Midbrain (tissue), 1 donor: ENCODE data around the gene BTRC.

Experiments
- DNase-seq: peaks from one replicate; lab custom pipeline; 2025; lab: John Stamatoyannopoulos, UW

The BTRC gene

DNA sequence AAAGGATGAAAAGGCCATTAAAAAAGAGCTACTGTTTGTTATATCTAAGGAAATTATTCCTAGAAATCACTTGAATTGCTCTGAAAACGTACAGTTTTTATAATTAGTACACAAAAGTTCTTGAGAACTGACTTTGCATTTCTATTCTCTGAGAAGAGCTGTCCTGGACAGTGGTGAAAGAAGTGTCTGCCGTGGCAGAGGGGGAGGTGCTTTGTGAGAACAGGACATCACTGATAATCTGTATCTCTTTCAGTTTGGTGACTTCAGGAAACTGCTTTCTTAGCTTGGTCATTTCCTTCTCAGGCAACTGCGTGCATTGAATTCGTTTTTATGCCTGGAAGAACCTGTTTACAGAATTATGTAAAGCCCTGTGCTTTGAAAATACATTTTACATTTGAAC is 182.0 kb downstream of the BTRC start:
- no peak for DNase-seq

DNA sequence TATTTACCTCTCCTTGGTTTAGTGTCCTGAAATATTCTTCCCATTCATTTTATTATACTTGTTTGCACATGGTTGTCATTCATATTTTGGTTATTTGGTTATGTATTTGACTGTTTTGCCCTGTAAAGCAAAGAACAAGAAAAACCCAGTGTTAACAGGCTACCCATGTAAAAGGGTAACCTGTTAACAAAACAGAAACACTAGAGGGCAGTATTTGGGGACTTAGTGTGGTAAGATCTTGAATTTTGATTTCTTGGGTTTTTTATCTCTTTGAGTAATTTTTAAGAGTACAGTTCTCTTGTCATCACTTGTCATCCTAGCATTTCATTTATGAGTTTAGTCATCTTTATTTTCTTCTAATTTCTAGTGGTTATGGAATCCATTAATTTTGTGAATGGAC is 182.8 kb downstream of the BTRC start:
- no peak for DNase-seq

DNA sequence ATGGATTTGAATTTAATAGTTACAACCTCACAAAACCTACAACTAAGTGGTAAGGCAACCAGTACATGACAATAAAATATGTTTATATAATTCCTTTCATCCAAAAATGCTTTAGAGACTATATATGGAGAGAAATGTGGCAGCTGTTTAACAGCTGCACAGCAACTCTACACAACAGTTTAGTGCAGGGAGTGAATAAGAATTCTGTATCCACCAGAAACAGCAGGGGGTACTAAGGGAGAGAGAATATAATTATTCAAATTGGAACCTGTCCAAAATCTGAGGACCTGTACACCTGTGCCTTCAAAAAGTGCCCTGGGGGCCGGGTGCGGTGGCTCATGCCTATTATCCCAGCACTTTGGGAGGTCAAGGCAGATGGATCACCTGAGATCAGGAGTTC is 184.5 kb downstream of the BTRC start:
- DNase-seq = no peak

DNA sequence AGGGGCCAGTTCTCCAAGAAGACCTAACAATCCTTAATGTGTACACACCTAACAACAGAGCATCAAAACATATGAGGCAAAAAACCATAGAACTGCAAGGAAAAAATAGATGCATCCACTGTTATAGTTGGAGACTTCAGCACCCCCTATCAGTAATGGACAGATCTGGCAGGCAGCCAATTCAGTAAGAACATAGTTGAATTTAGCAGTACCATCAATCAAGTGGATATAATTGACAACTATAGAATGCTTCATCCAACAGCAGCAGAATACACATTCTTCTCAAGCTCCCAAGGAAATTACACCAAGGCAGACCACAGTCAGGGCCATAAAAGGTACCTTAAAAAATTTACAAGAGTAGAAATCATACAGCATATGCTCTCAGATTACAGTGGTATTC is 191.9 kb downstream of the BTRC start:
- no peak for DNase-seq

DNA sequence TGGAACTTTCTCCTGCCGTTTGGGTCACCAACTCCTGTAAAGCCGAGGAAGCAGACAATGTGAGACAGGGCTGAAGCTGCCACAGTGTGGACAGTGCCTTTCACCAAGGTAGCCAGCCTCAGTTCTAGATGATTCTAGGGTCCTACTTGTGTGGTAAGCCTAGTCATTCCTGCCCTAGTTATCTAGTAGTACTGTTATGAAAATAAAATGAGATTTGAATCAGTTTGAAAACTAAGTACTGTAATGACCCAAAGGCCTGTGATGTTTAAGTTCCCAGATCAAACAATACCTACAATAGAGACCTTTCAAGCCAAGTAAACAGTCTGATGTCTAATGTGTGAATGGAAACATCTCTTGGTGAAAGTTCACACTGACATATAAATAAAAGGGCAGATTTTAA is 197.0 kb downstream of the BTRC start:
- DNase-seq = no peak

DNA sequence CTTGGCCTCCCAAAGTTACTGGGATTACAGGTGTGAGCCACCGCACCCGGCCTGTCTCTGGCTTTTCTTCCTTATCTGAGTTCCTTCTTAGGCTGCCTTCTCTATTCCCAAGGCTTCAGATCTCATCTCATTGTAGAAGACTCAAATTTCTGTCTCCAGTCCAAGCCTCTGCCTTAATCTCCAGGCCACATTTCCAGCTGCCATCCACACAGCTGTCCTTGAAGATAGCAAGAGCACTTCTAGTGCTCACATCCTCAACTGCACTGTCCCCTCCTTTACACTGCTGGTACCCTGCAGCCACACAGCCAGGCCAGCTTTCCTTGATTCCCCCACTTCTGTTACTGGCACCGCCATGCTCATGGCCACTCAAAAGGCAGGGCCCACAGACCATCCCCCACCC is 198.5 kb downstream of the BTRC start:
- DNase-seq = no peak

DNA sequence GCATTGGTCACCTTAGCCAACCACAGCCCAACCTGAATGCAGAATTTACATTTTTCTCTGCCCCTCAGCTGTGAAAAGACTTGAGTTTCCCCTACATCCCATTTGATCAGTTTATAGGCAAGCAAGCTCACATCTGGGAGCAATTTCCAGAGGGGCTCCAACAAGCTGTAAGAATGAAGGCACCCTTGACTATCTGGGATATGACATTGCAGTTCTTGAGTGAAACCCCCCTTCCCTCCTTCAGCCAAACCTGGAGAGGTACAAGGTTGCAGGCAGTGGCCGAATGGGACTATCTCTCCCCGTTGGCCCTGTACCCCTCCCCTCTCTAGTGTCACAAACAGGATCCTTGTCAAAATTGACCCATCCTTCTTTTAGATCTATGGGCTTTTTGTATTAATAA is 203.6 kb downstream of the BTRC start:
- DNase-seq = no peak

DNA sequence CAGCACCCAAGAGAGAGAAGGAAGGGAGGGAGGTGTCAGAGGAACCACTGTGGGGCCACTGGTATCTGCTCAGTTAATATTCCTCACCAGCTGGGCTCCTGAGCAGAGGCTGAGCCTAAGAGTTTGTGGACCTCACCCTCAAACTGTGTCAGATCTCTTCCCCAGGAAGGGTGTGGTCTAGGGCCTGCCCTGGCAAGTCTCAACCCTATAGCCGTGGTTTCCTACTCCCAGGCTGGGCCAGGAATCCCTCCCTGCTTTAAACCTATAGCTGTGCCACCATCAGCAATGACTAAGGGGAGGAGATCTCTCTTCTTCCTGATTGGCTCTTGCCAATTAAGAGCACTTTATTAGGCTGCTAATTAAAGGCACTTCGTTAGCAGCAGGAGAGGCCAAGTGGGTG is 204.2 kb downstream of the BTRC start:
- DNase-seq = no peak

DNA sequence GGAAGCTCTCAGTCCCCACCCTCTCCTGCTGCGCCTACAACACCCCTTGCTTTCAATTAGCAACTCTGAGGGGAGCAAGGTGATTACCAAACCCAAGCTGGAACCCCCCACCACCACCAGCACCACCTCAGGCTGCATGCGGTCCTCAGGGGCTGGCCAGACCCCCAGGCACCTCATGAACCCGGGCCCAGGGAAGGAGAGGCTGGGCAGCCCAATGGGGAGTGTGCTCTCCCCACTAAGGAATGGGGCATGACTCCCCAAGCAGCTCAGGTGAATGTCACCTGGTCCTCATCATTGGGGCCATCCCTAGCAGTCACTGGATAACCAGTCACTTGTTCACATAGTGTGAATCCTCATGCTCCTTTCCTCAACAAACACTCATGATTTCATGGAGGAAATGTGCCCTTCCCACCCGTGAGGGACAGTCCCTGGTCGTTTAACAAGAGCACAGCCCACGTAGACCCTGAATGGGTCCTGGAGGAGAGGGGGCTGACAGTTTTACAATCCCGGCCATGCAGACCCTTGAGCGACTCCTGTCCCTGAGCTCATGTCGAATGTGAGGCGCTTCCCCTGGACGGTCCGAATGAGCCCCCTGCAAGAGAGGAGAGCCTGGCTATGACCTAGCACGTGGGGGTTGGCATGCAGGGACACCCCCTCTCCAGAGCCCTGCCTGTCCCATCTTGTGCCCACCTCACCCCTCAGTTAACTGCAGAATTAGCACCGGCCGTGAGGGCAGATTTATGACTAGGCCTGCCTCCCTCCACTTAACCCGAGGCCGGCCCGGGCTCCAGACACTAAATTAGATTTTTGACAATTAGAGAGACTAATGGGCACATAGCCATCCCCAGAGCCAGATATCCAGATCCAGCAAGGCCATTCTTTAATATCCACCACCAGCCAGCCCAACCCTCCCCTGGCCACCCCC is 205.0 kb downstream of the BTRC start:
- no peak for DNase-seq

DNA sequence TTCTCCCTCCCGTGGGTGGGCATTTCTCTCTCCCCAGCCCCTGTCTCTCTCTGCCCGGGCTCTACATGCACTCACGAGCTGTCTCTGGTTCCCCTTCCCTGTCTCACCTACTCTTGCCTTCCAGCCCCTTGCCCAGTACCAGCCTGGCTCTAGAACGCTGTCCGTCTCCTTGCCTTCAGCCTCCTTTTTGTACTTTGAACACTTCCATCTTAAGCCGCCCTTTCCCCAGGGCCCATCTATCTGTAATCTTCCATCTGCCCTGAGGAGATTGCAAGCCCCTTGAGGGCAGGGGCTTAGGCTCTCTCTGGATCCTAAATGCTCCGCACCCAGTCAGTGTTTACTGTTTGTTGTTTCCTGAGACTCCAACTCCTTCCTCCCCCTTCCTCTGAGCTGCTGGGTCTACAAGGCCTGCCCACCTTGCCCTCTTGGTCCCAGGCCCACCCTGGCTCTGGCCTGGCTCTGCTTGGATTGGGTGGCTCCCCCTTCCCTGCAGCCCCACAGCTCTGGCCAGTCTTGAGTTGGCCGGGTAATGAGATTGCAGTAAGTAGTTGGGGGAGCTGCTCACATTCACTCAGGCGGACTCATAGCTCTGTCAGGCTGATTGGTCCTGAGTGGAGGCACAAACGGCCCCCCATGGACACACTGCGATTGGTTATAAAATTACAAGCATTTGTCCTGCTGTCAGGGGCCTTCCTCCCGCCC is 205.8 kb downstream of the BTRC start:
- no peak for DNase-seq

DNA sequence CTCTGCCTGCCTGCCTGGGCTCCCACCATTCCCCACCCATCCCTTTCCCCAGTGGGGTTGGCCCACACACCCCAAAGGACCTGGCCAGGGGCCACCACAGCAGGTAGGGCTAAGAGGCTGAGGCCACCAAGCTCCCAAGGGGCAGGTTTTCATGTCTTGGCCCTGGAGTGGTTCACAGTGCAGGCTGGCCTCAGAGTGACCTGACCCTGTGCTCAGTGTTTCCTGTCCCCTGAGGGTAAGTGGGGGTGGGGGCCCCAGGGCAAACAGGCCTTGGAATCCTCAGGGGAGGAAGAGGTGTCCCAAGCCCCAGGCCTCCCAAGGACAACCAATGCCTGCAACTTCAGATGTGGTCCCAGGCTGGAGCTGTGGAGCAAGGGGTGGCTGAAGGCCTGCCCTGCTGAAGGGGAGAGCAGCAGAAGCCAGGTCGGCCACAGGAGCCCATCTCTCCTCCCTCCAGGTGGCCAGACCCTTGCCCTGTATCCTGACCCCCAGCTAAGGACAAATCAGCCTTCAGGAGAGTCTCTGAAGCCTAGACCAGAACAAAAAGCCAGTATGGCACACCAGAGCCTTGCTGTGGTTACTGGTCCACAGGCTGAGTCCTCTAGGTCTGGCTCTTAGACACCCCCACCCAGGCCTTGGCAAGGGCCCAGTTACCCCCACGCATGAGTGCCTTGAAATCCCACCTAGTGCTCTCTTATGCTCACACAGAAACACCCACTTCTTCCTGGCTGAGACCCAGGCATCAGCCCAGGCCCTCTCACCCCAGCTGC is 206.5 kb downstream of the BTRC start:
- no peak for DNase-seq

DNA sequence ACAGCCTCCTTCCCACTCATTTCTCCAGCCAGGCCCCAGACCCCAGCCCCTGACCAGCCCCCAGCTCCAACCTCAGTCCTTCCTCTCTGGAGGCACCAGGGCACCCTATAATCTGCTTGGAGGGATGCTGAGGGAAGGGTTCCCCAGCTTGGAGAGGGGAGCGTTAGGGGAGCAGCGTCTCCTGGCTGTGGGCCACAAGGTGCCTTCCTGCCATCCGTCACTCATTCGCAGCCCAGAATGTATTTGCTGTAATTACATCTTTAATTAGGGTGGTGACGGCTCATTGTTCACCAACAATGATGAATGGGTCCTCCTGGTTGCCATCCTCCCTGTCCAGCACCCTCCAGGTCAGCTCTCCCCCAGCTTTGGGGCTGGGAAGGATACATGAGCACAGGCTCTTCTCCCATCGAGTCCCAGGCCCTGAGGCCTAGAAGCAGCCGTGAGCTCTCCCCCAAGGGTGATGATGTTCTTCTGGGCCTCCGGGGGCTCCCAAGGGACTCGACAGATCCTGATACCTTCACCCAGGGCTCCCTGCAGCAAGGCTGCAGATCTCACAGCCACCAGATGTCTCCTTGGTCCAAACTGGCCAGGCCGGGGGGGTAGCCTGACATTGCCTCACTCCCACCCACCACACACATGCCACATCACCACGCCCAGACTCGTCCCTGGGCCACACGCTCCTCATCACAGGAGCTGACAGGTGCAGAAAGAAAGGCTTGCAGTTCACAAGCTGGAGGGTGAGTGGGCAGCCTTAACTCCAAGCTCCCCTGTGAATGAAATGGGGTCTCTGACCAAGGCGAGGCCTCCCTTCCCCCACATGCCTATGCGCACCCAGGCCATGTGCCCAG is 207.3 kb downstream of the BTRC start:
- no peak for DNase-seq

DNA sequence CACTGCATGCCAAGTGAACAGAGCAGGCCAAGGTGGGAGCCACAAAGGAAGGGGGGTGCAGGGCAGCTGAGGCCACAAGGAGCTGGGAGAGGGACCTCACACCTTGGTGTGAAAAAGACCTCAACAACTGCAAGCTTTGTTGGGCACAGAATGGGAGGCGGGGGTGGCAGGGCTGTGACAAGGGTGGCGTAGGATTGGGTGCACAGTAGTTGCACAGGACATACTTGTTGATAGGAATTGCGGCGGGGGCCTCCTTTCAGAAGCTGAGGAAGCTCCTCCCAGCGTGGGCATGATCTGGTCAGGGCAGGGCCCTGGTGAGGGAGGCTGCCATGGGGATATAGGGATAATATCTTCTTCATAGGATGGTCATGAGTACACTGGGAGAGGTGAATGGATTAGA is 208.3 kb downstream of the BTRC start:
- no peak for DNase-seq

DNA sequence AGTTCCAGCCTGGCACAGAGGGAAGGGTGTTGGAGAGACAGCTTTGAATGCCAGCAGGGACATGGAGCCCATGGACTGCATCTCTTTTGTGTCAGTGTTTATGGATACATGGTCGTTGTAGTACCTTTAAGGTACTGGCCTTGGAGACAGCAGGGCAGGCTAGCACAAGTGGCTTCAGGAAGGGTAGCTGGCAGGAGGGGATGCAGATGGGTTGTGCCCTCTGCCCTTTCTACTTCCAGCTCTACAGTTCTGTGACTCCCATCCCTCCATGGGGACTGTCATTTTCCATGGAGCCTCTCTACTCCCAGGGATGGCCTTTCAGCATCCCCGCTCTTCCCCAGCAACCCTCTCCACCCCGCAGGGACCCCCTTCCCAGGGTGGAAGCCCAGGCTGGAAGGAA is 209.0 kb downstream of the BTRC start:
- no peak for DNase-seq

DNA sequence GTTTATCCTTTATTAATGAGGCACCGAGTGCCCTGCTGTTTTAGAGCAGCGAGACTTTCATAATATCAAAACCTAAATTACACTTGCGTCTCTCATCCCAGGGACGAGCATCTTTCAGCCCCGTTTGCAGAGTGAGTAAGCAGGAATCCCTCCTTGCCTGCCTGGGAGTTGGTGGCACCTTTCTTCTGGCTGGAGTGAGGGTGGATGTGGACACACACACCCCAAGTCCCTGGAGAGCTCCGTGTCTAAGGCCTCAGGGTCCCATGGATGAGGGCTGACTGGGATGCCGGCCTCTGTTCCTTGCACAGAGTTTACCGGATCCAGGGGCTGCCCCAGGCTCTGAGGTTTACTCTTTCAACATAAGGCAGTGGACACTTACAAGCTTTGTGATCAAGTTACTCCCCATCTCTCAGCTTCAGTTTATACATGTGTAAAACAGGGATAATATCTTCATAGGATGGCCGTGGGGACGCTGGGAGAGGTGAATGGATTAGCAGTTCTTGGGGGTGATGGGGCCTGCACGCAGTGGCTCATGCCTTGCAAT is 209.6 kb downstream of the BTRC start:
- no peak for DNase-seq

DNA sequence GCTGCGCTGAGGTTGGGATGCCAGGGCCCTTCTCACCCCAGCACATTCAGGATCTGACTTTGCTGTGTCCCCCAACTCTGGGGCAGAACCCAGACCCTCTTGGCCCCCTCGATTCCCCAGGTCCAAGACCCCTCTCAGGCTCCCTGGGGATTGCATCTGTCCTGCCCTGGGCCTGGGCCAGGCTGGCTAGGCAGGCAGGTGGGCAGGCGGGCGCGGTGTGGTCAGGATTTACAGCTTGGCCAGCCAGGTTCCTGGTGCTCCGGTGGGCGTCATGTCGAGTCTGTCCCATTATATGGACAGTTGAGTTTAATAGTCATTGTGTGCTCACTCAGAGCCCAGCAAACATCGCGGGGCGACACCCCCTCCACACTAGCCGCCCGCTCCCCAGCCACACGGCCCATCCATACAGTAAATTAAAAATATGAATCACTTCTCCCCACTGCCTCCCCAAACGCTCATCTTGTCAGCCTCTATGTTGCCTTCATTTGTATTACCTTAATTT is 210.6 kb downstream of the BTRC start:
- no peak for DNase-seq

DNA sequence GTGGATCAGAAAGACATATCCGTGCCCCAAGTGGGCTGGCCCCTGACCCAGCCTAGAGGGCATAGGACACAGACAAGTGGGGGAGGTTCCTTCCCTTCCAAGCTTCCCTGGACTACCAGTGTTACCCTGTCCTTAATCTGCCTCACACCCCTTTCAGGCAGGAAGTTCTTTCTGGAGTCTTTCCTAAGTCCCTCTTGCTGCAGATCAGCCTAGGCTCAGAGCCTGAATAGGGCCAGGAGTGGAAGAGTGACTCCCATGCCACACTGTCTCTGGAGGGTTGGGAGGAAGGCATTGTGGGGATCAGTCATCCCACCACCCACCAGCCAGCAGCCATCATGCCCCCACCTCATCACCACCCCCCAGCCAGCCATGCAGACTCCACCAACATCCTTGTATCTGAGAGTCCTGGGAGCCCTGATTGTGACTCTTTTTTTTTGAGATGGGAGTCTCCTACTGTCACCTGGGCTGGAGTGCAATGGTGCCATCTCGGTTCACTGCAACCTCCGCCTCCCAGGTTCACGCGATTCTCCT is 211.5 kb downstream of the BTRC start:
- DNase-seq = no peak

DNA sequence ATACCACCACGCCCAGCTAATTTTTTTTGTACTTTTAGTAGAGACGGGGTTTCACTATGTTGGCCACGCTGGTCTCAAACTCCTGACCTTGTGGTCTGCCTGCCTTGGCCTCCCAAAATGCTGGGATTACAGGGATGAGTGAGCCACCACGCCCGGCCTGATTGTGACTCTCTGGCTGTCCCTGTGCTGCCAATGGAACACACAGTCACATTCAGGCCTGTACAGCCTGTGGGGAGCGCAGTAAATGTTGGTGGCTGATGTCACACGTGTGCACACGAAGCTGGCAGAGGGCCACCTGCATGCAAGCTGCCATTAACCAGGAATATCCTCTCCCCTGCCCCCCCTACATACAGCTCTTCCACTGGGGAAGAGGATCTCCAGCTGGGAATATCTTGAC is 212.0 kb downstream of the BTRC start:
- DNase-seq = no peak

DNA sequence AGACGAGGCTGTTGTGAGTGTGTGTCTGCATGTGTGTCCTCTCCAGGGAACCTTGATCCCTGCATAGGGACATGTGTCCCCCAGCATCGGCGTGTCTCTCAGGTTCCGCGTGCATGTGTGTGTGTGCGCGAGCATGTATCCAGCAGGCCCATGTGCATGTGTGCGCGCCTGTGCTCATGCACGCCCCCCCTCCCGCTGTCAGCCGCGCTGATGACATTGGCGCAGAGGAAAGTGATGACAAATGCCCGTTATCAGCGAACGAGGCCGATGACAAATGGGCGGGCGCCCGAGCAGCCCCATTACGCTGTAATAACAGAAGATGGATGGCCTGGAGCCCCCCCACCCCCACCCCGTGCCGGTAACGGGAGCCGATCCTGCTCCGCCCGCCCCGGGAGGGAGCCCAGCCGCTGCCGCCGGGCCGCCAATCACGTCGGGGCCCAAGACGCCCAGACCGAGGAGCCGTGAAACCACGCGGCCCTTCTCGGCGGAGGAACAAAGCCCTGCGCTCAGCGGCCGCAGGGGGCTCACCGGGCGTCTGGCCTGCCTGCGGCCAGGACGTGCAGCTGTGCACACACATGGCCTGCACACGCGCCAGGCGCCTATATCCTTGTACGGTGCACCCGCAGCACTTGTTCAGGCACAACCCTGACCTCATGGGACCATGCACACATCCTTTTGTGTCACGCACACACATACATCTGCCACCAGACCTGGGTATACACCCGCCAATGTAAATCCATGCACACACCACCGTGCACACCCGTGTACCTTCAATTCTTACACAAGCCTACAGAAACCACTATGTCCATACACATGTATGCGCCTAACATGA is 212.6 kb downstream of the BTRC start:
- DNase-seq = no peak
